Mesenchymal stem cell (in vitro differentiated cells and primary cell): ENCODE data around the gene WBP1L.
"Not testable (repeated sequence)": the region's sequence is repeated elsewhere in the genome, so short reads cannot be mapped to it uniquely, and the experiment has no call there.

Source experiments
- DNase-seq: peaks from one replicate; pipeline ENCODE4 v3.0.0-alpha.2; 2013
- H2AFZ ChIP-seq: one replicate; pipeline ENCODE4 v1.6.1; 2013; ENCODE audit warnings: low read depth, mild to moderate bottlenecking, control low read depth, inconsistent platforms, low read length, moderate library complexity
- H2AK5ac ChIP-seq: 2 replicates; pipeline ENCODE4 v1.6.1; 2013; ENCODE audit warnings: low read length, moderate library complexity, mild to moderate bottlenecking, inconsistent platforms; ENCODE audit not compliant: severe bottlenecking
- H2BK120ac ChIP-seq: one replicate; pipeline ENCODE4 v1.6.1; 2013; ENCODE audit warnings: low read depth, mild to moderate bottlenecking, inconsistent platforms, low read length, moderate library complexity
- H2BK12ac ChIP-seq, 2 experiments: one replicate each; pipeline ENCODE4 v1.6.1; 2013; ENCODE audit warnings: inconsistent platforms in 2 of 2, low read length in 2 of 2, mild to moderate bottlenecking in 2 of 2, moderate library complexity in 2 of 2, control low read depth in 1 of 2
- H2BK15ac ChIP-seq: one replicate; pipeline ENCODE4 v1.6.1; 2013; ENCODE audit warnings: mild to moderate bottlenecking, low read depth, inconsistent platforms; ENCODE audit not compliant: poor library complexity, severe bottlenecking
- H2BK5ac ChIP-seq: 2 replicates; pipeline ENCODE4 v1.6.1; 2013; ENCODE audit warnings: low read depth, mild to moderate bottlenecking, low read length, control low read depth, inconsistent platforms; ENCODE audit not compliant: poor library complexity, severe bottlenecking
- H3K14ac ChIP-seq, 2 experiments: one replicate each; pipeline ENCODE4 v1.6.1; 2013; ENCODE audit warnings: inconsistent platforms in 2 of 2, low read length in 2 of 2, control low read depth in 1 of 2, mild to moderate bottlenecking in 1 of 2, moderate library complexity in 1 of 2
- H3K18ac ChIP-seq, 2 experiments: one replicate each; pipeline ENCODE4 v1.6.1; 2013; ENCODE audit warnings: inconsistent platforms in 2 of 2, low read length in 2 of 2, control low read depth in 1 of 2, low read depth in 1 of 2, mild to moderate bottlenecking in 1 of 2
- H3K23ac ChIP-seq, 2 experiments: one replicate each; pipeline ENCODE4 v1.6.1; 2013; ENCODE audit warnings: inconsistent platforms in 2 of 2, low read length in 2 of 2, mild to moderate bottlenecking in 2 of 2, moderate library complexity in 2 of 2, control low read depth in 1 of 2
- H3K27ac ChIP-seq: 2 replicates; pipeline ENCODE4 v1.5.1; 2013; ENCODE audit warnings: mild to moderate bottlenecking, moderate library complexity, low read length, control low read depth, inconsistent platforms; ENCODE audit not compliant: poor library complexity, severe bottlenecking
- H3K27me3 ChIP-seq, 2 experiments: 2 replicates each; pipeline versions ENCODE4 v1.6.1 to v1.7.0; 2013; ENCODE audit warnings: low read length in 2 of 2, mild to moderate bottlenecking in 2 of 2, moderate library complexity in 2 of 2, control low read depth in 1 of 2, inconsistent platforms in 1 of 2; ENCODE audit not compliant: control insufficient read depth in 1 of 2, insufficient read depth in 1 of 2
- H3K36me3 ChIP-seq, 2 experiments: 2 replicates each; pipeline versions ENCODE4 v1.6.1 to v1.7.0; 2013; ENCODE audit warnings: low read length in 2 of 2, control low read depth in 1 of 2, inconsistent platforms in 1 of 2, low read depth in 1 of 2, mild to moderate bottlenecking in 1 of 2; ENCODE audit not compliant: insufficient read depth in 2 of 2, control insufficient read depth in 1 of 2
- H3K4ac ChIP-seq, 2 experiments: one replicate each; pipeline ENCODE4 v1.6.1; 2013; ENCODE audit warnings: inconsistent platforms in 2 of 2, low read length in 2 of 2, mild to moderate bottlenecking in 2 of 2, moderate library complexity in 2 of 2, control low read depth in 1 of 2, low read depth in 1 of 2
- H3K4me1 ChIP-seq: 2 replicates; pipeline ENCODE4 v1.6.1; 2013; ENCODE audit warnings: low read depth, low read length, control low read depth; ENCODE audit not compliant: control insufficient read depth, insufficient read depth
- H3K4me2 ChIP-seq: 2 replicates; pipeline ENCODE4 v1.6.1; 2013; ENCODE audit warnings: low read length, mild to moderate bottlenecking, inconsistent platforms; ENCODE audit not compliant: poor library complexity, severe bottlenecking
- H3K4me3 ChIP-seq, 2 experiments: 2 replicates each; pipeline versions ENCODE4 v1.5.1 to v1.7.0; 2013; ENCODE audit warnings: low read length in 2 of 2, mild to moderate bottlenecking in 2 of 2, control low read depth in 1 of 2, low read depth in 1 of 2; ENCODE audit not compliant: insufficient read depth in 1 of 2
- H3K79me1 ChIP-seq: replicated peaks from 2 replicates; pipeline ENCODE4 v1.6.1; 2013; ENCODE audit warnings: mild to moderate bottlenecking, control low read depth, low read length, inconsistent platforms; ENCODE audit not compliant: poor library complexity, severe bottlenecking
- H3K9ac ChIP-seq: 2 replicates; pipeline ENCODE4 v1.7.0; 2013; ENCODE audit warnings: mild to moderate bottlenecking, low read length, moderate library complexity
- H3K9me3 ChIP-seq: 2 replicates; pipeline ENCODE4 v1.7.0; 2013; ENCODE audit warnings: mild to moderate bottlenecking, low read length; ENCODE audit not compliant: control insufficient read depth
- H4K8ac ChIP-seq: one replicate; pipeline ENCODE4 v1.6.1; 2013; ENCODE audit warnings: inconsistent platforms, mild to moderate bottlenecking, low read length, moderate library complexity
- H4K91ac ChIP-seq: one replicate; pipeline ENCODE4 v1.6.1; 2013; ENCODE audit warnings: mild to moderate bottlenecking, low read length, inconsistent platforms
- WGBS: methylation state at CpG from one replicate; pipeline ENCODE4 v1.1.7; 2013; ENCODE audit warnings: mixed read lengths; 5-methylcytosine and 5-hydroxymethylcytosine counted together

Gene WBP1L

DNA sequence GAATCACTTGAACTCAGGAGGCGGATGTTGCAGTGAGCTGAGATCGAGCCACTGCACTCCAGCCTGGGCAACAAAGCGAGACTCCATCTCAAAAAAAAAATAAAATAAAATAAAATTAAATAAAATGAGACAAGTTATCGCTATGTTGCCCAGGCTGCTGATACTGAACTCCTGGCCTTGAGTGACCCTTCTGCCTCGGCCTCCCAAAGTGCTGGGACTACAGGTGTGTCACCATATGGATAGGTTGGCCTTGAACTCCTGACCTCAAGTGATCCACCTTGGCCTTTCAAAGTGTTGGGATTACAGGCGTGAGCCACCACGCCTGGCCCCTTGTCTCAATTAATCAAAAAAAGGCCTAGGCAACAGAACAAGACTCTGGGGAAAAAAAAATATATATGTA lies 109.5 kb downstream of the WBP1L start:
- not testable (repeated sequence) for H2BK5ac ChIP-seq, H3K4me1 ChIP-seq, H2AK5ac ChIP-seq, DNase-seq, H3K4me2 ChIP-seq, H3K36me3 ChIP-seq, H3K9ac ChIP-seq, H2BK120ac ChIP-seq, H4K91ac ChIP-seq, H2BK15ac ChIP-seq, H3K4ac ChIP-seq, H3K14ac ChIP-seq, H3K9me3 ChIP-seq, H4K8ac ChIP-seq, H2BK12ac ChIP-seq, H2AFZ ChIP-seq, H3K23ac ChIP-seq, H3K4me3 ChIP-seq, H3K18ac ChIP-seq, H3K79me1 ChIP-seq, H3K27ac ChIP-seq, H3K27me3 ChIP-seq
- WGBS, result 93% methylated on average over 3 of the region's 7 CpGs

DNA sequence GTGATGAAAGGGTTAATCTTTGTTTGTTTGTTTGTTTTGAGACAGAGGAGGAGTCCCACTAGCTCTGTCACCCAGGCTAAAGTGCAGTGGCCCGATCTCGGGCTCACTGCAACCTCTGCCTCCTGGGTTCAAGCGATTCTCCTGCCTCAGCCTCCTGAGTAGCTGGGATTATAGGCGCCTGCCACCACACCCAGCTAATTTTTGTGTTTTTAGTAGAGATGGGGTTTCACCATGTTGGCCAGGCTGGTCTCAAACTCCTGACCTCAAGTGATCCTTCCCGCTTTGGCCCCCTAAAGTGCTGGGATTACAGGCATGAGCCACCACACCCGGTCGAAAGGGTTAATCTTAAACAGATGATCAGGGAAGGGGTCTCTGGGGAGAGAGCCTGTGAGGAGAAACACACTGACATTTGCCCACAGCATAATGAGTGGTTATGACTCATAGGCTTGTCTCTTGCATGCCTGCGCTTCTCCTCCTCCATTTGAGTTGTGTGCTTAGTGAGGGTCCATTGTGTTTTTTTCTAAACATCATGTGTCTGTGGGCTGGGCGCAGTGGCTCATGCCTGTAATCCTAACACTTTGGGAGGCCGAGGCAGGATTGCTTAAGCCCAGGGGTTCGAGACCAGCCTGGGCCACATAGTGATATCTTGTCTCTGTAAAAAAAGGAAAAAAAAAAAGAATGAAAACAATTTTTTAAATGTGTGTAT lies 112.1 kb downstream of the WBP1L start:
- not testable (repeated sequence) for H2BK15ac ChIP-seq, H3K14ac ChIP-seq, H2BK5ac ChIP-seq, H3K4me1 ChIP-seq, H3K18ac ChIP-seq, H4K8ac ChIP-seq, H3K4me2 ChIP-seq, H2AFZ ChIP-seq, H2BK120ac ChIP-seq, H2AK5ac ChIP-seq, H3K36me3 ChIP-seq, H2BK12ac ChIP-seq, H3K27me3 ChIP-seq, H3K4ac ChIP-seq, H3K9me3 ChIP-seq, H3K23ac ChIP-seq, H4K91ac ChIP-seq
- peak; percentile 99 for DNase-seq
- H3K9ac ChIP-seq, result peak overlapping the region; percentile 97
- H3K27ac ChIP-seq, result peak overlapping the region; percentile 75
- WGBS, result 10% methylated on average over 11 of the region's 11 CpGs
- H3K4me3 ChIP-seq, result peak overlapping the region in 1 of 2 experiments; percentile 91
- peaks cover 15% of the 10 kb centered on the region for H3K79me1 ChIP-seq

DNA sequence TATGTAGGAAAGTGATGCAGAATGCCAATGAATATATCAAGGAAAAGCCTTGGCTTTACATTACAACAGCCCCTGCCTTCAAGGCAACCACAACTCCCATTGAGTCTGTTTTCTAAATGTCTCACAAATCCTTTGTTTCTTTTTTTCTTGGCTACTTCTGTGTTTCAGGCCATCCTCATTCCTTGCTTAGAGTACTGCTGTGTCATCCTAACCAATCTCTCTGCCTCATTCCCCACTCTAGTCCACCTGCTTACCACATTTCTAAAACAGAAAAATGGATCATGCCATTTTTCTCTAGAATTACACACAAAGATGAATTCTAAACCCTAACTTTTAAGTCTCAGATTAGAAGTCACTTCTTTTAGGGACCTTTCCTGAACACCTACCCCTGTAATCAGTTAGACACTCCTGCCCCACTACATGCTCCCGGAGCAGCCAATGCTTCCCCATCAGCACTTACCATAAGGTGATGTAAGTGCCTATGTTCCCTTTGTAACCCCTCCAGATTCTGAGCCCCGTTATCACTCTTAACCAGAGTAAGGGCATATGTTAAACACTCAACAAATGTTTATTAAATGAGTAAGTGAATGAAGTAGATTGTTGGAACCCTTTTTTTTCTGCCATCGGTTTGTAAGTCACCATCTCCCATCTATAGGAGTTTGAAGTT lies 113.1 kb downstream of the WBP1L start:
- Histone ChIP-seq H4K91ac (no peak overlapping the region), H3K36me3 (peaks cover 0 to 12% of the 10 kb centered on the region in 2 experiments), H3K23ac (no peak overlapping the region), H3K27ac (no peak overlapping the region), H4K8ac (no peak overlapping the region), H3K27me3 (no peaks in the 10 kb centered on the region), H3K9ac (peak overlapping the region; percentile 97), H3K79me1 (peaks cover 15% of the 10 kb centered on the region), H3K9me3 (no peaks in the 10 kb centered on the region), H3K14ac (no peak overlapping the region), H3K18ac (no peak overlapping the region), H2BK15ac (no peak overlapping the region), H3K4me1 (peaks cover 2% of the 10 kb centered on the region), H2AFZ (no peak overlapping the region), H2BK5ac (no peak overlapping the region), H2AK5ac (peak overlapping the region; percentile 86), H2BK120ac (no peak overlapping the region), H3K4ac (peak overlapping the region in 1 of 2 experiments; percentile 61), H3K4me2 (no peak overlapping the region), H2BK12ac (peak overlapping the region in 1 of 2 experiments; percentile 3), H3K4me3 (no peak overlapping the region)
- no peak for DNase-seq
- 100% methylated on average over 1 of the region's 3 CpGs for WGBS

DNA sequence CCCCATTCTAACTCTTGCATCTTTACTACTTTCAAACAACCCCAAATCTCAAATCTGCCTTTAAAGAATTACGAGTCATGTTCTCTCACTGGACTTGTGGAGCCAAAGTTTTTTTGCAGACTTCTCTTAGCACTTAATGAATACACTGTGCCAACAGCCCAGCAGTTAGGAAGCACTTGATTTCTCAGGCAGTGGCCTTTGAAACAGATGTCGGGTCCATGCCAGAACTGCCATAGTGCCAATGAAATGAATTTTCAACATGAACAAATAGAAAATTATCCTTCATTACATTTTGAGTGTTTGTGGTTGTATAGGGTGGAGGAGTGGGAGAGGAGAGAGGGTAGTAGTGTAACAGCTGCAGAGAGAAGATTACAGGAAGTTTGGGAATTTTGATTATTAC lies 116.2 kb downstream of the WBP1L start:
- Histone ChIP-seq H3K9ac (no peak overlapping the region), H2BK120ac (no peak overlapping the region), H2BK5ac (no peak overlapping the region), H3K4me2 (no peak overlapping the region), H3K4ac (no peak overlapping the region), H3K23ac (no peak overlapping the region), H3K14ac (no peak overlapping the region), H3K27me3 (no peaks in the 10 kb centered on the region), H3K36me3 (peaks cover 0 to 33% of the 10 kb centered on the region in 2 experiments), H4K8ac (no peak overlapping the region), H3K4me1 (no peaks in the 10 kb centered on the region), H3K79me1 (peaks cover 14% of the 10 kb centered on the region), H2BK12ac (no peak overlapping the region), H3K4me3 (no peak overlapping the region), H3K18ac (no peak overlapping the region), H3K27ac (no peak overlapping the region), H3K9me3 (no peaks in the 10 kb centered on the region), H4K91ac (no peak overlapping the region), H2BK15ac (no peak overlapping the region), H2AK5ac (no peak overlapping the region), H2AFZ (no peak overlapping the region)
- 98% methylated on average over 1 of the region's 2 CpGs for WGBS
- no peak for DNase-seq
